C1 segment of cervical spinal cord (tissue), 14 donors: Measurements from ENCODE around the gene DNAJC16.
"Not testable (repeated sequence)": the region's sequence is repeated elsewhere in the genome, so short reads cannot be mapped to it uniquely, and the experiment has no call there.

Experiments
- DNase-seq, 14 donors: peaks; one replicate each; lab custom pipeline; 2025; lab: John Stamatoyannopoulos, UW

DNAJC16 gene

DNA sequence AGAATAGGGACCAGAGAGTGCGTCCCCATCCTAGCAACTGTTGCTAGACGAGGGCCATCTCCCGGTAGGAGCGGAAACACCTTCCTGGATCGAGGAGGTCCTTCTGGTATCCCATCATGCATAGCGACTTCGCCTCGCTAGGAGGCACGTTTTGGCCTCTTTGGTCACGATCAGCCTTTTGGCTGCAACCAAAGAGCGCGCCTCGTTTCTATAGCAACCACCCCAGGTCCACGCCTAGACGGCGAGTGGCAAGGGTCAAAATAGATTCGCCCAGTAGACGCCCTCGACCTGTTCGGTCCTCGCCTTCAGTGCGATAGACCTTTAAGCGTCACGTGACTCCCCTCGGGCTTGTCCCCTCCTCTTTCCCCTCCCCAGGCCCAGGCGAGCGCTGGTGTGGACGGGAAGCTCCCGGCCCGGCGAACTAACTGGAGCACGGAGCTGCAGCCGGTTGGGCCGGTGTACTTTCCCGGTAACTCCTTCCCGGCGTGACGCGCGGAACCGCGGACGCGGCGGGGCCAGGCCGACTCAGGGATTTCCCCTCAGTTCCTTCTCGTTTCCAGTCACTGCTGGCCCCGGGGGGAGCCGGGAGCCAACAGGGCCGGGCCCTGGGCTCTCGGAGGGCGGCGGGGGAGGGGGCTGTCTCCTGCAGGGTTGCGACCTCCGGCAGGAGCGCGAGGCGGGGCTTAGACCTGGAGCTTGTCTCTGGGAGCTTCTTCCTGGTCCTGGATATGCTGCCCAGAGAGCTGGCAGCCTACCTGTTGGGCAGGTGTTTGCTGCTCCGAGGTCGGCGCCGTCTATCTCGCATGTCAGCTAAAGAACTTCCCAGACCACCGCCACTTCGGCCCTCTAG is at the start of gene DNAJC16:
Gene DNAJC16, plus strand, starts transcription at position 359 of the 850 bp plus-strand sequence. CDS start 2,258 bp downstream, outside the sequence.
- DNase-seq = peak; percentile 87 to 100 (median 98)

GRCh38 chr1:15476927-15477326 is 49.7 kb upstream of the DNAJC16 start:
- no peak for DNase-seq

- DNase-seq = no peak
These were observed 48.9 kb upstream of the DNAJC16 start for GRCh38 chr1:15477646-15478212.

GRCh38 chr1:15479654-15480347 is 46.8 kb upstream of the DNAJC16 start:
- no peak for DNase-seq

- DNase-seq = not testable (repeated sequence)
These were observed 44.2 kb upstream of the DNAJC16 start for GRCh38 chr1:15482455-15482854.

- DNase-seq = not testable (repeated sequence)
These were observed 43.6 kb upstream of the DNAJC16 start for GRCh38 chr1:15482983-15483543.

- DNase-seq = no peak
These were observed 42.7 kb upstream of the DNAJC16 start for GRCh38 chr1:15483971-15484370.

DNA sequence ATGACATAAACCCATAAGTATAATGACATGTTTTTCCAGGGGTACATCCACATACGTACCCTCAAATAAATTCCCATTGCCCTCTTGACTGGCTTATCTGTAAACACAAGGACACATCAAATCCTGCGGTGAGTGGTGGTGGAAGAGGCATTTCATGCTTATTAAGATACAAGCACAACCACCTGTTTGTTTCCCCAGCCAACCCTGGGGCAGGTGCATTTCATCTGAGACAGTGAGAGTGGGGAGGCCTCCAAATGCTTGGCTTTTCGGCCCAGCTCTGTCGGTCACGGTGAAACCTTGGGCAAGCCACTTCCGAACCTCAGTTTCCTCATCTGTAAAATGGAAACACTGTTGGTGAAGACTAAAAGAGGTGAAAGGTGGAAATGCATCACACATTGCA is 42.2 kb upstream of the DNAJC16 start:
- DNase-seq = not testable (repeated sequence)

- DNase-seq = no peak
These were observed 41.0 kb upstream of the DNAJC16 start for GRCh38 chr1:15485636-15486035.

DNA sequence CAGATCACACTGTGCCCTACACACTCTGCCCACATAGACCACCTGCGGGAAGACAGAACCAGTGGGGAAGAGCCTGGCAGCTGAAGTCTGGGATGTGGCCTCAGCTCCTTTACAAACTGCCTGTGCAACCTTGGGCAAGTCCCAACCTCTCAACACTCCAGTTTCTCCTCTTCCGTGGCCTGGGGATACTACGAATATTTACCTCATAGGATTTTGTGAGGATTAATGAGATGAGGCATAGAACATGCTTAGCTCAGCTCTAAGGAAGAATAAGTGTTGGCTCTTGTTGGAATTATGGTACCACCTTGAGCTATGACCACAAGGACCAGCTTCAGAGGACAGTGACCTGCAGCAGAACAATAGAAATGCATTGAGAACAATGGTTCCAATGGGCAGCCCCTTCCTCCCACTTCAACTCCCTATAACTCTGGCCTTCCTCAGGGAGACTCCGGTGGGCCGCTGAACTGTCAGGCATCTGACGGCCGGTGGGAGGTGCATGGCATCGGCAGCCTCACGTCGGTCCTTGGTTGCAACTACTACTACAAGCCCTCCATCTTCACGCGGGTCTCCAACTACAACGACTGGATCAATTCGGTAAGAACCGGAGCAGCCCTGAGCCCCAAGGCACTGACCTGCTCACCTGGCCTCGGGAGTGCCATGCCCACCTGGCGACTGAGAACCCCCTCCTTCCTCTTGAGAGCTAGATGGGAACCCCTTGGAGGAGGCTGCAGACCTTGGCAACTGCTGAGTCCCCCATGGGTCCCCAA is 39.6 kb upstream of the DNAJC16 start:
- DNase-seq = not testable (repeated sequence)

- no peak for DNase-seq
These were observed 38.3 kb upstream of the DNAJC16 start for GRCh38 chr1:15488371-15488770.

DNA sequence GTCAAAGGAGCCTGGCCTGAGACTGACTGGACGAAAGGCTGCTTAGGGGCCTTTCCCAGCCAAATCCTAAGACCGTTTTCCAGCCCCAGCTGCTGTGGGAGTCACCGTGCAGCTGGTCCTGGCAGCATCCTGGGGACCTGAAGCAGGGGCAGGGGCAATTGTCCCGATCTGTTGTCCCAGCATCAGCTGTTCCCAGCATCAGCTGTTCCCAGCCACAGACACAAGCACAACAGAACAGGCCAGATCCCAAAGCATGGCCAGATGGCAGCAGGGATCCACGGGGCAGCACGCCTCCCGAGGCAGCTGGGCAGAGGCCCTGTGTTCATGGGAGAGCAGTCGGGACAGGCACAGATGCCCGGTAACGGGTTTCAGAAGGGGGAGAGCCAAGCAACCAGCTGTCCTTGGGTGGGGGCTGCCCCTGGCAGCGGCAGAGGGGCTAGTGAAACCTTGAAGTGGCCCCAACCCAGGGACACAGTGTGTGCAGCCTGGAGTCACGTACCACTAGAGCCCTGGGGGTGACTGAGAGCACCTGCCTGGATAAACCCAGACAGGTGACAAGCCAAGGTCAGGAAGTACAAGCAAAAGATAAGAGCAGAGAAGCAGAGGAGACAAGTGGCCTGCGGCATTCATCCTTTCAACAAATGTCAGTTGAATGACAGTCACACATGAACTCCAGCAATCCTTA is 37.5 kb upstream of the DNAJC16 start:
- DNase-seq = peak in 11 of 14 donors; percentile 5 to 58 (median 14)

DNA sequence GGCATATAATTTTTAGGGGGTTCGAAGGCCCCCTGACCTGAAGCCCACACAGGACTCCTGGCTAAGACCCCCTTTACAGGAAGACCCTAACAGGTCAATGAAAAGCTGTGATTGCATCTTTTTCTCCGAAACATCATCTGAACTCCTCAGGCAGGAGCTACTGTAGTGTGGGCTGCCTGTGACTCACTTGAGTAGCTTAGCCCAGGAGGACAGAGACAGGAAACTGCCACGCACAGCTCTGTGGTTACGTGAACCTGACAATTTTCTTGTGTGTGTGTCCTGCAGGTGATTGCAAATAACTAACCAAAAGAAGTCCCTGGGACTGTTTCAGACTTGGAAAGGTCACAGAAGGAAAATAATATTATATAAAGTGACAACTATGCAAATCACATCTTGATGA is 35.6 kb upstream of the DNAJC16 start:
- not testable (repeated sequence) for DNase-seq

GRCh38 chr1:15492596-15492995 is 34.1 kb upstream of the DNAJC16 start:
- no peak for DNase-seq

GRCh38 chr1:15493869-15494390 is 32.7 kb upstream of the DNAJC16 start:
- DNase-seq = no peak

DNA sequence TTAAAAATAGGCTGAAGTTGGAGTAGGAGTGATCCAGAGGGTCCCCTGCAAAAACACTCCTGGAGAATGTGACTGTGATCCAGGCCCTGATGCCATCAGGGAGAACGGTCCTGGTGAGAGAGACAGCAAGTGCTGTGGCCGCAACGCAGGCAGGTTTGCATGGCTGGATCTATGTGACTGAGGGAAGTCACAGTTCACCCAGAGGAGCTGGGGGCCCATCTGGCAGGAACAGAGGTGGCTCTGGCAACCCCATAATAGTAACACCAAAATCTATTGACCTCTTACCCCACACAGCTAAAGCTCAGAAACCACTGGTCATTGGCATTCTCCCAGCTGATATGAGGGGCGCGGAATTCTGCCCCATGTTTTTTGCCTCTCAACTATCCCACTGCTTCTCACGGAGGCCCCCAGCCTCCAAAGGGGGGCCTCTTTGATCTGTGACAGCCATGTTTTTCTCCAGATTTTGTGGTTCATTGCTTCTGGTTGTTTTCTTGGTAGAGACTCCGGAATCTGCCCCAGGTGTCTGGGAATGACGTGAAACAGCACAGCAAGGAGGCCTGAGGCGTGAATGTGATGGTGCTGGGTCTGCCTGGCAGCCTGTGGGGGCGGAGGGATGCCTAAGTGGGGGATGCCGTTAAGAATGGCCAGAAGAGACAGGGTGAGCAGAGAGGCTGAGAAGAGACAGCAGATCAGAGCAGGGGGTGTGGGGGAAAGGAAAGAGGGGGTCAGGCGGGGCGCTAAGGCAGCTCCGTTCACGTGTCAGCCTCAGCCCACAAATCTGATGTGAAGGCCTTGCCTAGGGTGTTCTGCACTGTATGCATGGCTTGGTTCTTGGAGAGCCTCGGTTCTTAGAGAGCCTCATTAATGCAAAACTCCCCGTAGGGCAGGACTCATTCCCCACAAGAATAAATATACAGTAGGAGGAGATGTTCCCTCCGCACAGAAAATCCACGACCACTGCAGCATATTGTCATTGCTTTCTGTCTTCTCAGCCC is 26.2 kb upstream of the DNAJC16 start:
- DNase-seq = no peak

DNA sequence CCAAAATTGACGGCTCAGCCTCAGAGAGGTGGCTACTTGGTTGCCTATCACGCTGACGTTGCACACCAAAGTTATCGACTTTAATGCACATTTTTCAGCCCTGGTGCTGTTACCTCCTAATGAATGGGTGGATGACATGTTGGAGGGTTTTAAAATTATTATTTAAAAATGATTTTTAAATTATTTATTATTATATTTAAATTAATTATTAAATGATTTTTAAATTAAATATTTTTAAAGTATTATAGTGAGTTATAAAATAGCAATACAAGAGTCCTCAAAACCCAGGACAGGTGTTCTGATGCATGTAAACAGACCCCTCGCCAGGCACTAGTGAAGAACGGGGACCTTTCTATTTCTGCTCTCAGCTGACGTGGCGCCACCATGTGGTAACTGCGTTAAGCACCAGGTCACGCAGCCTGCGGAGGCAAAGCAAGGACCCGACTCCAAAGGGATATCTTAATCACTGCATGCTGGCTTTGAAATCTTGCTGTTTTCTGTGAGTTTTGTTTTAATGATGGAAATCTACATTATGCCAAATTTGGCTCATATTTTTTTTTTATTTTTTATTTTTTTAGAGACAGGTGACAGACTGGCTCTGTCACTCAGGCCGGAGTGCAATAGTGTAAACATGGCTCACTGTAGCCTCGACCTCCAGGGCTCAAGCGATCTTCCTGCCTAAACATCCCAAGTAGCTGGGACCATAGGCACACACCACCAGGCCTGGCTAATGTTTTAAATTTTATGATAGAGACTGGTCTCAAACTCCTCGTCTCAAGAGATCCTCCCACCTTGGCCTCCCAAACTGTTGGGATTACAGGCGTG is 25.2 kb upstream of the DNAJC16 start:
- DNase-seq = peak in 1 of 14 donors; percentile 21

- DNase-seq = peak in 1 of 14 donors; percentile 13
These were observed 22.2 kb upstream of the DNAJC16 start for GRCh38 chr1:15504436-15504835.
